ENCODE measurements around the gene IFNLR1.

GRCh38 chr1:24161270-24161669, 25.8 kb downstream of the IFNLR1 start:
- TF ChIP-seq, protein P1, sequence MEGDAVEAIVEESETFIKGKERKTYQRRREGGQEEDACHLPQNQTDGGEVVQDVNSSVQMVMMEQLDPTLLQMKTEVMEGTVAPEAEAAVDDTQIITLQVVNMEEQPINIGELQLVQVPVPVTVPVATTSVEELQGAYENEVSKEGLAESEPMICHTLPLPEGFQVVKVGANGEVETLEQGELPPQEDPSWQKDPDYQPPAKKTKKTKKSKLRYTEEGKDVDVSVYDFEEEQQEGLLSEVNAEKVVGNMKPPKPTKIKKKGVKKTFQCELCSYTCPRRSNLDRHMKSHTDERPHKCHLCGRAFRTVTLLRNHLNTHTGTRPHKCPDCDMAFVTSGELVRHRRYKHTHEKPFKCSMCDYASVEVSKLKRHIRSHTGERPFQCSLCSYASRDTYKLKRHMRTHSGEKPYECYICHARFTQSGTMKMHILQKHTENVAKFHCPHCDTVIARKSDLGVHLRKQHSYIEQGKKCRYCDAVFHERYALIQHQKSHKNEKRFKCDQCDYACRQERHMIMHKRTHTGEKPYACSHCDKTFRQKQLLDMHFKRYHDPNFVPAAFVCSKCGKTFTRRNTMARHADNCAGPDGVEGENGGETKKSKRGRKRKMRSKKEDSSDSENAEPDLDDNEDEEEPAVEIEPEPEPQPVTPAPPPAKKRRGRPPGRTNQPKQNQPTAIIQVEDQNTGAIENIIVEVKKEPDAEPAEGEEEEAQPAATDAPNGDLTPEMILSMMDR (IDR thresholded peaks at IDR 0.05) = no peak
- no peak for TF ChIP-seq POLR2A (IDR thresholded peaks at IDR 0.05)

Data from esophagus squamous epithelium (tissue), 4 donors.